ENCODE measurements around the gene TTLL12. TPM values are rescaled to one million over a fixed set of nuclear protein-coding genes. Genes with fewer than 3 reads are reported as not detected.

The TTLL12 gene
- polyA plus RNA-seq, 1 donor, result 19.2 TPM

- DNase-seq, result no peak
These were observed 15.9 kb downstream of the TTLL12 start for GRCh38 chr22:43171019-43171491.

GRCh38 chr22:43170131-43170480 is 16.8 kb downstream of the TTLL12 start:
- no peak for DNase-seq

- DNase-seq, result no peak
These were observed 17.4 kb downstream of the TTLL12 start for GRCh38 chr22:43169310-43170130.

GRCh38 chr22:43168471-43169309 is 18.2 kb downstream of the TTLL12 start:
- DNase-seq, result no peak

DNA sequence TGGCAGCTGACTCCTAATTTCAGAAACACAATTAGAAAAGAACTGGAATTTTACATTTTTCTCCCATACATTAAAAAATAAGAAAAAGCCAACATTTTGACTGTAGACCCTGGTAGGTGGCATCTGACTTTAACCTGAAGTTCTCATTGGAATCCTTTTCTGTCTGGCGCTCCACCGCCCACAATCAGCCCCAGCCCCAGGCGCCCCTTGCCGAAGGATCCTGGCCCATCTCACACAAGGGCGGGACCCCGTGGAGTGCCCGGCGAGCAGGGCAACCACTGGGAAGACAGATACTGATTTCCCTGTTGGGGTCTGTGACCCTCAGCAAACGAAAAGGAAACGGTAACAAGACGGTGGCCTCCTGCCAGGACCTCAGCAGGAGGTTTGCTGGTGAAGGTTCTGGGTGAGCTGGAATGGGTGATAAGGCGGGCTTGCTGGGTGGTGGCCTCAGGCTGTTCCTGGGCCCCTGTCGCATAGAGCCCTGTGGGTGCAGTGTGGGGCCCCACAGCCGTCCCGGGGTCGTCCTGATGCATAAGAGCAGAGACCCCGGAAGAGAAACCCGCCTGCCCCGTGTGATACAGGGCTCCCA is 19.8 kb downstream of the TTLL12 start:
- no peak for DNase-seq

GRCh38 chr22:43166132-43166930 is 20.6 kb downstream of the TTLL12 start:
- DNase-seq, result no peak

- DNase-seq, result no peak
These were observed 22.3 kb downstream of the TTLL12 start for GRCh38 chr22:43164636-43165035.

DNA sequence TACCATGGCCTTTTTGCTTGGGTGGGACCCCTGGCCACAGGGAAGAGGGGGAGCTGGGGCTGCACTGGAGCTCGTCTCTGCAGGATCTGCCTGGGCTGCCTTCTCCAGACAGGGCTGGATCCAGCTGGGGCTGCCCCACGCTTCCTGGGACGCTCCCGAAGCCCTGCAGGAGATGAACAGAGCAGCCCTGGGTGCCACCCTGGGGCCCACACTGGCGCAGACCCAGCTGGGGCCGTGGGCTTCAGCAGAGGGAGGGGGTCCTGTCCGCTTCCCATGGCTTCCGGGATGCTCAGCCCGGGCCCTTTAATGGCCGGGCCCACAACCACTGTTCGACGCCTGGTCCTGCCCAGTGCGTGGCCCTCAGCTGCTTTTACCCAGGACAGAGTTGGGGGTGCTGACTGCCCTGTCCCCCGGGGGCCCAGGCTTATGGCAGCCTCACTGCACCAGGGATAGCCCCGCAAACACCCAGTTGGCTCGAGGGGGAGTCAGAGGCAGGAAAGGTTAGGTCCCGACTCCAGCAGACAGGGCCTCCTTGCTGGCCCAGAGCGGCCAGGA is 23.6 kb downstream of the TTLL12 start:
- DNase-seq, result no peak

GRCh38 chr22:43162412-43163150 is 24.4 kb downstream of the TTLL12 start:
- no peak for DNase-seq

GRCh38 chr22:43160497-43161126 is 26.3 kb downstream of the TTLL12 start:
- no peak for DNase-seq

DNA sequence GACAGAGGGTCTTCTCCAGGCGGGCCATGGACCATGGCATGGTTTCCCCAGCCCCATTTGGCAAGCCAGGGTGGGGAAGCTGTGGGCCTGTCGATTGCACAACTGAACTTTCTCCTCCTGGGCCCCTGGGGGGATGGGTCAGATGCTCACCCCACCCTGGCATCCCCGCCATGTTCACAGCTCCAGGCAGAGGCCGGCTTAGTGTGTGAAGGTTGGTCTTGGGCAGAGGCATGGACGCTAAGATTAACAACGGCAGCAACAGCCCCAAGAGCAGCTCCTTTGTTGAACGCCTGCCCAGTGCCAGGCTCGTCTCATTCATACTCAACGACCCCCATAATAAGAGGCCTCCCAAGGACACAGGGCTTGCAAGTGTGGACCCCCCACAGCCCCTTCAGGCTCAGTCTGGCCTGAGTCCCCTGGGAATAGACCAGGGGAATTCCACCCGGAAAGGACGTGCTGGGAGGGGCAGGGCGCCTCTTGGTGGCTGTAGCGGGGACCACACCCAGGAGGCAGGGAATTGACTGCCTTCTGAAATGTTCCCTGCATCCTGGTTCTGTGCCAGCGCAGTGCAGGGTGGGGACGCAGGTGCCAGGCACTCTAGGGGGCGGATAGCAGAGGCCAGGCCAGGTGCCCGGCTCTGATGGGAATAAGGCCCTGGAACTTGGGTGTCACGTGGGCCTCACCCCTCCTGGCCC is 27.3 kb downstream of the TTLL12 start:
- no peak for DNase-seq

GRCh38 chr22:43158778-43159483 is 28.0 kb downstream of the TTLL12 start:
- DNase-seq, result no peak

DNA sequence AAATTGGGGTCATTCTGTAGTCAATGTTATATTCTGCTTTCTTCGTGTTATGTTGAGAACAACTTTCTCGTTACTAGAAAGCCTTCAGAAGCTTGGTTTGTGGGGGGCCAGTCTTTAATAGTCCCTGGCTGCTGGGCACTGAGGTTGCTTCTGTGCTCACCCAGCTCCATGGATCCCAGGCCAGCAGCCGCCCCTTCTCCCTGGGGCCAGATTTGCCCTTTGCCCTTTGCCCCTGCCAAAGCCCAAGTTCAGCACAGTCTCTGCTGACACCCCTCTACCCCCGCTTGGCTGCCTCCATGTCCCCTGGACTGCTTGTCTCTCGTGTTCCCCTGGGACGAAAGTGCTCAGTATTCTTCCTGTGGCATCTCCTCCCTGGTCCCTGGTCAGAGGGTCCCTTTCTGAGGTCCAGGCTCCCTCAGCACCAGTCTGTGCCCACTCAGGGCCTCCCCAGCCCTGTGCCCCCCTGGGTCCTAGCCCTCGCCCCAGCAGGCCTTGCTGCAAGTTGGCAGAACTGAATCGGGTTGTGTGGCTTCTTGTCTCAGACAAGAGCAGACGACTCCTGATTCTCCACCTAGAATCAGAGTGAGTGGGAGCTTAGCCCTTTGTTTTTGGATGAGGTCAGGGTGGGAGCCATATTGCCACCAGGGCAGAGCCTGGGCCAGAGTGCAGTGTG is 28.9 kb downstream of the TTLL12 start:
- DNase-seq, result no peak

- no peak for DNase-seq
These were observed 30.5 kb downstream of the TTLL12 start for GRCh38 chr22:43156413-43156812.

- DNase-seq, result no peak
These were observed 31.1 kb downstream of the TTLL12 start for GRCh38 chr22:43155789-43156188.

DNA sequence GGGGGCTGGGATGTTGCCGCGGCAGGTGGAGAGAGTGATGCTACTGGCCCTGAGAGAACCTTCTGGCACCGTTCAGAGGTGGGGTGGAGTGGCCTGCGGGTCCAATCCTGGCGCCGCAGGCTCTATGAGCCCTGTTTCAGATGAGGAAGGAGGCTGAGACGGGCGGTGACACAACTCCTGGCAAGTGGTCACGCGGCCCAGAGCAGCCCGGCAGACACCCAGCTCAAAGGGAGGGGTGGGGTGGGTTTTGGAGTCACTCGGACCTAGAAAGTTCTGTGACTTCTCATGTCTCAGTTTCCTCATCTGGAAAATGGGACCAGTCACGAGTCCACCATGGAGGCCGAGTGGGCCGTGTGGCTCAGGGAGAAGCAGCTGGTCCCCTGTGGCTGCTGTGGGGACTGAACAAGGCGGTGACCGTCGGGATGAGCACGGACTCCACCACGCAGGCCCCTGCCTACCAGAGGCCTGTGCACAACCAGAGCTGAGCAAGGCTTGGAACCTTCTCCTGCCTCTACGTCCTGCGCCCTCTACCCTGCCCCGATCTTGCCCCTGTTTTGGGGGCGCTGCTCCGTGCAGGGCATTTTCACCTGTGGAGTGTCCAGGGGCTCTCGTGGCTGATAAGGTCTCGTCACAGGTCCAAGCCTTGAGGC is 31.9 kb downstream of the TTLL12 start:
- no peak for DNase-seq

DNA sequence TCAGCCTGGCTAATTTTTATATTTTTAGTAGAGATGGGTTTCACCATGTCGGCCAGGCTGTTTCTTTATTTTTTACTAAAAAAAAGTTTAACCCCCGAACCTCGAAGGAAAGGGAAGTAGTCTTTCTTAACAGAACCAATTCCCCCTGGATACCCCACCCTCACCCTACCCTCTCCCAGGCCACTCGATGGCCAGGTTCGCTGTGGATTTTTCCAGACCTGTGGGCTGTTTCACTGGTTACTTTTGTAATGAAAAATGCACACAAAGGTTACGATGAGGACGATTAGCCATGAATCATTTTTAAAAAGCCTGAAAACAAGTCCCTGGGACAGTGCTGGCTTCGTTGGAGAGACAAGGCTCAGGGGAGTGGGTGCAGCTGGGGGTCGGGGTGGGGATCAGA is 33.0 kb downstream of the TTLL12 start:
- no peak for DNase-seq

GRCh38 chr22:43152357-43153071 is 34.4 kb downstream of the TTLL12 start:
- DNase-seq, result no peak
